ENCODE measurements around the gene SPSB4.

DNA sequence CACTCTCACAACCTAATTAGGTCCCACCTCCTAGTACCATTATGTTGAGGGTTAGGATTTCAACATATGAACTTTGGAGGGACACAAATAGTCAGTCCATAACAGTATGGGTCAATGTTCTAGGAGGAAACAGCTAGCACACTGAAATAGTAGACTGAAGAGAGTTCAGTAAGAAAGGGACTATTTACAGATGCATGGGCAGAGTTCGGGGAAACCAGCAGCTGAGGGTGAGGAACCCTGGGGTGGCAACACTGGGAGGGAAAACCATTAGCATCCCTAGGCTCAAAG, 102.5 kb downstream of the SPSB4 start:
- TF ChIP-seq POLR2AphosphoS5 (IDR thresholded peaks at IDR 0.05; ENCODE audit: low read depth, low read length) (no peak), TCF7L2 (IDR thresholded peaks at IDR 0.05; ENCODE audit: low read depth, low read length) (no peak), REST (IDR thresholded peaks at IDR 0.05; ENCODE audit: insufficient read depth in 1 of 2, low read depth in 2 of 2, low read length in 1 of 2) (no peak), SIN3A (IDR thresholded peaks at IDR 0.05; ENCODE audit: borderline replicate concordance, insufficient read depth, low read depth, low read length) (no peak)
- TF ChIP-seq, protein P1, sequence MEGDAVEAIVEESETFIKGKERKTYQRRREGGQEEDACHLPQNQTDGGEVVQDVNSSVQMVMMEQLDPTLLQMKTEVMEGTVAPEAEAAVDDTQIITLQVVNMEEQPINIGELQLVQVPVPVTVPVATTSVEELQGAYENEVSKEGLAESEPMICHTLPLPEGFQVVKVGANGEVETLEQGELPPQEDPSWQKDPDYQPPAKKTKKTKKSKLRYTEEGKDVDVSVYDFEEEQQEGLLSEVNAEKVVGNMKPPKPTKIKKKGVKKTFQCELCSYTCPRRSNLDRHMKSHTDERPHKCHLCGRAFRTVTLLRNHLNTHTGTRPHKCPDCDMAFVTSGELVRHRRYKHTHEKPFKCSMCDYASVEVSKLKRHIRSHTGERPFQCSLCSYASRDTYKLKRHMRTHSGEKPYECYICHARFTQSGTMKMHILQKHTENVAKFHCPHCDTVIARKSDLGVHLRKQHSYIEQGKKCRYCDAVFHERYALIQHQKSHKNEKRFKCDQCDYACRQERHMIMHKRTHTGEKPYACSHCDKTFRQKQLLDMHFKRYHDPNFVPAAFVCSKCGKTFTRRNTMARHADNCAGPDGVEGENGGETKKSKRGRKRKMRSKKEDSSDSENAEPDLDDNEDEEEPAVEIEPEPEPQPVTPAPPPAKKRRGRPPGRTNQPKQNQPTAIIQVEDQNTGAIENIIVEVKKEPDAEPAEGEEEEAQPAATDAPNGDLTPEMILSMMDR (IDR thresholded peaks at IDR 0.05), result no peak
